Measurements from ENCODE around the gene FOXE3. TPM values are rescaled to one million over a fixed set of nuclear protein-coding genes. Genes with fewer than 3 reads are reported as not detected.

The FOXE3 gene
- total and polyA plus RNA-seq, 7 experiments from 2014 or later = not detected

- Mint-ChIP-seq H3K27me3 (peaks cover 10 to 15% (median 12%) of the 10 kb centered on the region in 5 donors), H3K36me3 (peaks cover 0 to 4% (median 0%) of the 10 kb centered on the region in 5 donors), H3K27ac (peak overlapping the region in 2 of 9 donors; percentile 8 to 29), H3K4me3 (no peak overlapping the region), H3K9me3 (no peaks in the 10 kb centered on the region), H3K4me1 (peaks cover 0 to 4% (median 0%) of the 10 kb centered on the region in 7 donors)
- no peak for ATAC-seq
- no peak for DNase-seq
- no peak overlapping the region for H3K4me3 ChIP-seq (ENCODE audit: low read length)
- no peaks in the 10 kb centered on the region for H3K36me3 ChIP-seq (ENCODE audit: control insufficient read depth in 2 of 3, insufficient read depth in 3 of 3, low read length in 3 of 3)
- ChIA-PET CTCF (interaction anchor here (0.6 kb wide), 1 partner anchor 443 kb away, joined by 3 read pairs; no protein-coding TSS in a partner anchor), POLR2A (no interaction called here)
- no peak overlapping the region for H3K27ac ChIP-seq (ENCODE audit: low read depth, low read length)
- H3K9me3 ChIP-seq (ENCODE audit: control insufficient read depth in 2 of 3, low read length in 3 of 3) = no peaks in the 10 kb centered on the region
- intact Hi-C loops (cut with micrococcal nuclease) = loop anchor here (1.0 to 2.0 kb wide), 2 partner anchors 321 to 337 kb away; no protein-coding TSS in a partner anchor
- H3K4me1 ChIP-seq (ENCODE audit: control insufficient read depth in 2 of 2, insufficient read depth in 2 of 2, low read length in 2 of 2) = no peaks in the 10 kb centered on the region
- no peaks in the 10 kb centered on the region for H3K27me3 ChIP-seq (ENCODE audit: control insufficient read depth in 2 of 2, insufficient read depth in 2 of 2, low read length in 2 of 2)
Measured at GRCh38 chr1:47389731-47390130, 26.4 kb upstream of the FOXE3 start.

- peaks cover 0 to 4% (median 0%) of the 10 kb centered on the region in 7 donors for H3K4me1 Mint-ChIP-seq
Measured at GRCh38 chr1:47390843-47391242, 25.2 kb upstream of the FOXE3 start.

GRCh38 chr1:47393141-47393540 lies 22.9 kb upstream of the FOXE3 start:
- ATAC-seq = no peak
- H3K4me1 ChIP-seq (ENCODE audit: control insufficient read depth in 2 of 2, insufficient read depth in 2 of 2, low read length in 2 of 2) = no peaks in the 10 kb centered on the region
- no peaks in the 10 kb centered on the region for H3K36me3 ChIP-seq (ENCODE audit: control insufficient read depth in 2 of 3, insufficient read depth in 3 of 3, low read length in 3 of 3)
- no peak overlapping the region for H3K27ac ChIP-seq (ENCODE audit: low read depth, low read length)
- no peak overlapping the region for H3K4me3 ChIP-seq (ENCODE audit: low read length)
- intact Hi-C loops (cut with micrococcal nuclease) = no loop called here
- no peaks in the 10 kb centered on the region for H3K9me3 ChIP-seq (ENCODE audit: control insufficient read depth in 2 of 3, low read length in 3 of 3)
- H3K36me3 Mint-ChIP-seq = peaks cover 0 to 4% (median 0%) of the 10 kb centered on the region in 5 donors
- H3K27ac Mint-ChIP-seq = no peak overlapping the region
- POLR2A ChIA-PET = no interaction called here
- CTCF ChIA-PET = interaction anchor here (0.6 kb wide), 1 partner anchor 28 kb away, joined by 4 read pairs; no protein-coding TSS in a partner anchor
- H3K27me3 Mint-ChIP-seq = peaks cover 14 to 27% (median 19%) of the 10 kb centered on the region in 5 donors
- peaks cover 0 to 4% (median 0%) of the 10 kb centered on the region in 7 donors for H3K4me1 Mint-ChIP-seq
- no peaks in the 10 kb centered on the region for H3K27me3 ChIP-seq (ENCODE audit: control insufficient read depth in 2 of 2, insufficient read depth in 2 of 2, low read length in 2 of 2)
- H3K9me3 Mint-ChIP-seq = no peaks in the 10 kb centered on the region
- H3K4me3 Mint-ChIP-seq = no peak overlapping the region
- DNase-seq = no peak

More at GRCh38 chr1:47390843-47391242, 25.2 kb upstream of the FOXE3 start:
- no peaks in the 10 kb centered on the region for H3K9me3 Mint-ChIP-seq
- peak overlapping the region in 1 of 9 donors; percentile 57 for H3K27ac Mint-ChIP-seq
- ChIA-PET CTCF (interaction anchor here (1.4 kb wide), 1 partner anchor 335 kb away, joined by 5 read pairs; no protein-coding TSS in a partner anchor), POLR2A (no interaction called here)
- H3K27me3 Mint-ChIP-seq = peaks cover 10 to 21% (median 20%) of the 10 kb centered on the region in 5 donors
- DNase-seq = no peak
- no peaks in the 10 kb centered on the region for H3K9me3 ChIP-seq (ENCODE audit: control insufficient read depth in 2 of 3, low read length in 3 of 3)
- H3K4me3 ChIP-seq (ENCODE audit: low read length) = no peak overlapping the region
- no peak overlapping the region for H3K27ac ChIP-seq (ENCODE audit: low read depth, low read length)
- H3K36me3 ChIP-seq (ENCODE audit: control insufficient read depth in 2 of 3, insufficient read depth in 3 of 3, low read length in 3 of 3) = no peaks in the 10 kb centered on the region
- ATAC-seq = no peak
- peaks cover 0 to 4% (median 0%) of the 10 kb centered on the region in 5 donors for H3K36me3 Mint-ChIP-seq
- intact Hi-C loops (cut with micrococcal nuclease) = no loop called here
- no peak overlapping the region for H3K4me3 Mint-ChIP-seq
- H3K4me1 ChIP-seq (ENCODE audit: control insufficient read depth in 2 of 2, insufficient read depth in 2 of 2, low read length in 2 of 2) = no peaks in the 10 kb centered on the region
- H3K27me3 ChIP-seq (ENCODE audit: control insufficient read depth in 2 of 2, insufficient read depth in 2 of 2, low read length in 2 of 2) = no peaks in the 10 kb centered on the region

- ATAC-seq (no peak), DNase-seq (no peak)
- Histone ChIP-seq H3K4me1 (ENCODE audit: control insufficient read depth in 2 of 2, insufficient read depth in 2 of 2, low read length in 2 of 2) (no peaks in the 10 kb centered on the region), H3K36me3 (ENCODE audit: control insufficient read depth in 2 of 3, insufficient read depth in 3 of 3, low read length in 3 of 3) (no peaks in the 10 kb centered on the region), H3K9me3 (ENCODE audit: control insufficient read depth in 2 of 3, low read length in 3 of 3) (no peaks in the 10 kb centered on the region), H3K4me3 (ENCODE audit: low read length) (no peak overlapping the region), H3K27me3 (ENCODE audit: control insufficient read depth in 2 of 2, insufficient read depth in 2 of 2, low read length in 2 of 2) (no peaks in the 10 kb centered on the region), H3K27ac (ENCODE audit: low read depth, low read length) (no peak overlapping the region)
- ChIA-PET POLR2A (no interaction called here), CTCF (no interaction called here)
- Mint-ChIP-seq H3K27ac (no peak overlapping the region), H3K27me3 (peaks cover 18 to 41% (median 19%) of the 10 kb centered on the region in 5 donors), H3K4me3 (no peak overlapping the region), H3K4me1 (peaks cover 0 to 4% (median 0%) of the 10 kb centered on the region in 7 donors), H3K36me3 (peaks cover 0 to 4% (median 0%) of the 10 kb centered on the region in 5 donors), H3K9me3 (no peaks in the 10 kb centered on the region)
- intact Hi-C loops (cut with micrococcal nuclease) = no loop called here
Measured at GRCh38 chr1:47395433-47395832, 20.7 kb upstream of the FOXE3 start.

GRCh38 chr1:47396671-47397196 lies 19.4 kb upstream of the FOXE3 start:
- Histone ChIP-seq H3K9me3 (ENCODE audit: control insufficient read depth in 2 of 3, low read length in 3 of 3) (no peaks in the 10 kb centered on the region), H3K4me3 (ENCODE audit: low read length) (no peak overlapping the region), H3K36me3 (ENCODE audit: control insufficient read depth in 2 of 3, insufficient read depth in 3 of 3, low read length in 3 of 3) (no peaks in the 10 kb centered on the region), H3K27ac (ENCODE audit: low read depth, low read length) (no peak overlapping the region), H3K4me1 (ENCODE audit: control insufficient read depth in 2 of 2, insufficient read depth in 2 of 2, low read length in 2 of 2) (no peaks in the 10 kb centered on the region), H3K27me3 (ENCODE audit: control insufficient read depth in 2 of 2, insufficient read depth in 2 of 2, low read length in 2 of 2) (no peaks in the 10 kb centered on the region)
- H3K4me1 Mint-ChIP-seq = peaks cover 0 to 2% (median 0%) of the 10 kb centered on the region in 7 donors
- DNase-seq (no peak), ATAC-seq (no peak)
- ChIA-PET CTCF (no interaction called here), POLR2A (no interaction called here)
- H3K27ac Mint-ChIP-seq = no peak overlapping the region
- no peak overlapping the region for H3K4me3 Mint-ChIP-seq
- H3K36me3 Mint-ChIP-seq = peaks cover 0 to 4% (median 0%) of the 10 kb centered on the region in 5 donors
- intact Hi-C loops (cut with micrococcal nuclease) = no loop called here
- peaks cover 19 to 52% (median 30%) of the 10 kb centered on the region in 5 donors for H3K27me3 Mint-ChIP-seq
- H3K9me3 Mint-ChIP-seq = no peaks in the 10 kb centered on the region

GRCh38 chr1:47399138-47399845 lies 16.8 kb upstream of the FOXE3 start:
- Histone ChIP-seq H3K9me3 (ENCODE audit: control insufficient read depth in 2 of 3, low read length in 3 of 3) (no peaks in the 10 kb centered on the region), H3K4me3 (ENCODE audit: low read length) (no peak overlapping the region), H3K27ac (ENCODE audit: low read depth, low read length) (no peak overlapping the region), H3K4me1 (ENCODE audit: control insufficient read depth in 2 of 2, insufficient read depth in 2 of 2, low read length in 2 of 2) (no peaks in the 10 kb centered on the region), H3K36me3 (ENCODE audit: control insufficient read depth in 2 of 3, insufficient read depth in 3 of 3, low read length in 3 of 3) (no peaks in the 10 kb centered on the region), H3K27me3 (ENCODE audit: control insufficient read depth in 2 of 2, insufficient read depth in 2 of 2, low read length in 2 of 2) (no peaks in the 10 kb centered on the region)
- H3K36me3 Mint-ChIP-seq = peaks cover 0 to 4% (median 0%) of the 10 kb centered on the region in 5 donors
- ChIA-PET POLR2A (no interaction called here), CTCF (no interaction called here)
- H3K27me3 Mint-ChIP-seq = peaks cover 22 to 48% (median 24%) of the 10 kb centered on the region in 5 donors
- no peak for ATAC-seq
- intact Hi-C loops (cut with micrococcal nuclease) = no loop called here
- no peak overlapping the region for H3K4me3 Mint-ChIP-seq
- no peaks in the 10 kb centered on the region for H3K9me3 Mint-ChIP-seq
- H3K4me1 Mint-ChIP-seq = peaks cover 0 to 2% (median 0%) of the 10 kb centered on the region in 7 donors
- DNase-seq = no peak
- H3K27ac Mint-ChIP-seq = no peak overlapping the region
